Fibroblast of lung (primary cell): ENCODE results near the gene TBC1D9. TPM values are rescaled to one million over a fixed set of nuclear protein-coding genes. Genes with fewer than 3 reads are reported as not detected.
A peak's percentile ranks its signal among the peaks of the same experiment; 100 is the strongest.

ENCODE experiments used
- DNase-seq, 2 donors: peaks; one replicate each; pipeline versions ENCODE4 v3.0.0 to v3.0.0-alpha.2; 2010; ENCODE audit warnings: low read depth in 2 of 2
- H2AFZ ChIP-seq: 2 replicates; pipeline ENCODE4 v1.5.1; 2012; ENCODE audit warnings: low read length, control low read depth, inconsistent platforms
- H3K27ac ChIP-seq: 2 replicates; pipeline ENCODE4 v1.5.1; 2011; ENCODE audit warnings: low read length, control low read depth; ENCODE audit not compliant: insufficient read depth
- H3K27me3 ChIP-seq: 2 replicates; pipeline ENCODE4 v1.5.1; 2011; ENCODE audit warnings: mild to moderate bottlenecking, low read length; ENCODE audit not compliant: control insufficient read depth, insufficient read depth
- H3K36me3 ChIP-seq: 2 replicates; pipeline ENCODE4 v1.5.1; 2011; ENCODE audit warnings: low read length; ENCODE audit not compliant: control insufficient read depth, insufficient read depth
- H3K4me1 ChIP-seq: 2 replicates; pipeline ENCODE4 v1.5.1; 2011; ENCODE audit warnings: low read length; ENCODE audit not compliant: control insufficient read depth, insufficient read depth; ENCODE audit errors: extremely low read depth
- H3K4me2 ChIP-seq: 2 replicates; pipeline ENCODE4 v1.5.1; 2011; ENCODE audit warnings: low read length, control low read depth; ENCODE audit not compliant: insufficient read depth; ENCODE audit errors: extremely low read depth
- H3K4me3 ChIP-seq, 4 experiments: fragments of 200-600 bp in 1 of 4; sonication (generic) in 1 of 4; replicated peaks in 1 of 4; 2 replicates each; pipeline ENCODE4 v1.5.1; 2011 to 2016; ENCODE audit warnings: low read length in 4 of 4, low read depth in 3 of 4, mild to moderate bottlenecking in 3 of 4, control low read depth in 2 of 4, inconsistent platforms in 1 of 4, mixed read lengths in 1 of 4; ENCODE audit not compliant: insufficient read depth in 1 of 4; ENCODE audit errors: control extremely low read depth in 1 of 4
- H3K79me2 ChIP-seq: 2 replicates; pipeline ENCODE4 v1.5.1; 2012; ENCODE audit warnings: mild to moderate bottlenecking, low read length, inconsistent platforms; ENCODE audit not compliant: control insufficient read depth, insufficient read depth
- H3K9ac ChIP-seq: 2 replicates; pipeline ENCODE4 v1.5.1; 2011; ENCODE audit warnings: mild to moderate bottlenecking, low read length, control low read depth; ENCODE audit not compliant: insufficient read depth
- H3K9me3 ChIP-seq: 2 replicates; pipeline ENCODE4 v1.5.1; 2012; ENCODE audit warnings: low read depth, low read length; ENCODE audit not compliant: control insufficient read depth, insufficient read depth
- H4K20me1 ChIP-seq: 2 replicates; pipeline ENCODE4 v1.5.1; 2011; ENCODE audit warnings: low read length; ENCODE audit not compliant: control insufficient read depth, insufficient read depth; ENCODE audit errors: extremely low read depth
- EZH2 ChIP-seq: IDR thresholded peaks from 2 replicates; pipeline ENCODE4 v1.5.1; 2012; ENCODE audit warnings: low read length, control low read depth, mild to moderate bottlenecking; ENCODE audit errors: missing control alignments
- polyA plus RNA-seq, 2 donors: library from polyadenylated mRNA; depleted of rRNA in 1 of 2; stranded (reverse) in 1 of 2; unstranded in 1 of 2; fragments of >200 nt; gene quantifications; 2 replicates each; pipeline ENCODE4 v1.2.1, GENCODE V29; 2011 to 2012; ENCODE audit warnings: missing spikeins in 1 of 2
- total RNA-seq: library from RNA; depleted of rRNA; stranded (reverse); fragments of >200 nt; gene quantifications from 2 replicates; pipeline ENCODE4 v1.2.1, GENCODE V29; 2014
- TF ChIP-seq, protein P1 (sequence below), 2 donors: IDR thresholded peaks in 1 of 2; conservative IDR thresholded peaks in 1 of 2; 1 replicate in 1 of 2; 2 replicates in 1 of 2; pipeline ENCODE4 v1.5.1; 2011 to 2012; ENCODE audit warnings: low read length in 2 of 2, control low read depth in 1 of 2, inconsistent platforms in 1 of 2, low read depth in 1 of 2, mild to moderate bottlenecking in 1 of 2

TBC1D9 gene
- total and polyA plus RNA-seq, 2 donors (not counting 1 experiment from before 2014, with no cell fraction given), result 18.6 to 36.3 TPM

DNA sequence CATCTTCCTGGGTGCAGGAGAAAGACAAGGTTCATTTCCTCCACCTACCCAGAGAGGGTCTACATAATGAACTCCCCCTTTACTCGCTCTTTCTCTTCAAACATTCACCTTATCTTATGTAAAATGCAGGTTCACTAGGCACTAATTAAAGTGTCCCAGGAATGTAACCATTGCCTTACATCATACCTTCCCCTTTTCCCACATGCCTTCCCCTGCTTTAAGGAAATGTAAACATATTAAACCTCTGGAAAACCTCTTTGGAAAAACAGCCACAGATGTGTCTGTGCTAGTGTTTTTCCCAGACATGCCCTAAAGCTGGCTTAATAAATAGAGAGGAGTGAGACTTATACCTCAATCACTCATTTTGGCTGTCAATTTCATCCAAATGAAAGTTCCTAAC, 15.8 kb downstream of the TBC1D9 start:
- Histone ChIP-seq H3K79me2 (no peaks in the 10 kb centered on the region), H4K20me1 (no peaks in the 10 kb centered on the region)

DNA sequence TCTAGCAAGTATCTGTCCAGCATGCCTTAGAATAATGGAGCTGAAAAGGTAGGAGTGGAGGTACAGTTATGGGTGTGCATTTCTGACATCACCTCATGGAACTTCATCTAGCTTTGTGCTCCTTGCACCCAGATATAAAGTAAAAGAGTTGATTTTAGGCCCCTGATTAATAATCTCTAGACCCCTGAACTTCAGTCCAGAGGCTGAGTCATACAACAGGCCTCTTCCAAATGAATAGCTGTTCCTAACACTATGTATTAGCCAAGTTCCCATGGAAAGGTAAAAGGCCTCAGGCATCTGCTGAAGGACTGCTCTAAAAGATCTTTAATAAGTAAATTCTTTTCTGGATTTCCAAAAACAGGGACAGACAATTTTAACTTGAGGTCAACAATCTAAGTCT, 16.2 kb downstream of the TBC1D9 start:
- H3K9me3 ChIP-seq, result no peaks in the 10 kb centered on the region
- no peaks in the 10 kb centered on the region for H3K36me3 ChIP-seq
- no peaks in the 10 kb centered on the region for H4K20me1 ChIP-seq
- DNase-seq, result peak in 1 of 2 donors; percentile 24
- H3K4me2 ChIP-seq, result no peak overlapping the region
- no peaks in the 10 kb centered on the region for H3K4me1 ChIP-seq
- H2AFZ ChIP-seq, result no peak overlapping the region
- no peak for TF ChIP-seq EZH2
- TF ChIP-seq, protein P1, sequence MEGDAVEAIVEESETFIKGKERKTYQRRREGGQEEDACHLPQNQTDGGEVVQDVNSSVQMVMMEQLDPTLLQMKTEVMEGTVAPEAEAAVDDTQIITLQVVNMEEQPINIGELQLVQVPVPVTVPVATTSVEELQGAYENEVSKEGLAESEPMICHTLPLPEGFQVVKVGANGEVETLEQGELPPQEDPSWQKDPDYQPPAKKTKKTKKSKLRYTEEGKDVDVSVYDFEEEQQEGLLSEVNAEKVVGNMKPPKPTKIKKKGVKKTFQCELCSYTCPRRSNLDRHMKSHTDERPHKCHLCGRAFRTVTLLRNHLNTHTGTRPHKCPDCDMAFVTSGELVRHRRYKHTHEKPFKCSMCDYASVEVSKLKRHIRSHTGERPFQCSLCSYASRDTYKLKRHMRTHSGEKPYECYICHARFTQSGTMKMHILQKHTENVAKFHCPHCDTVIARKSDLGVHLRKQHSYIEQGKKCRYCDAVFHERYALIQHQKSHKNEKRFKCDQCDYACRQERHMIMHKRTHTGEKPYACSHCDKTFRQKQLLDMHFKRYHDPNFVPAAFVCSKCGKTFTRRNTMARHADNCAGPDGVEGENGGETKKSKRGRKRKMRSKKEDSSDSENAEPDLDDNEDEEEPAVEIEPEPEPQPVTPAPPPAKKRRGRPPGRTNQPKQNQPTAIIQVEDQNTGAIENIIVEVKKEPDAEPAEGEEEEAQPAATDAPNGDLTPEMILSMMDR (conservative IDR thresholded peaks at IDR 0.05 in 1 of 2, IDR thresholded peaks at IDR 0.05 in 1 of 2; ENCODE audit: low read depth in 1 of 2, low read length in 2 of 2), result no peak
- H3K27me3 ChIP-seq, result no peaks in the 10 kb centered on the region
- no peaks in the 10 kb centered on the region for H3K79me2 ChIP-seq
- no peak overlapping the region for H3K4me3 ChIP-seq
- H3K27ac ChIP-seq, result no peak overlapping the region
- H3K9ac ChIP-seq, result no peak overlapping the region

More for the DNA sequence above, 15.8 kb downstream of the TBC1D9 start:
- H3K4me1 ChIP-seq, result no peaks in the 10 kb centered on the region
- H3K4me3 ChIP-seq, result no peak overlapping the region
- H2AFZ ChIP-seq, result no peak overlapping the region
- H3K27ac ChIP-seq, result no peak overlapping the region
- H3K9ac ChIP-seq, result no peak overlapping the region
- no peaks in the 10 kb centered on the region for H3K9me3 ChIP-seq
- TF ChIP-seq, protein P1 (conservative IDR thresholded peaks at IDR 0.05 in 1 of 2, IDR thresholded peaks at IDR 0.05 in 1 of 2; ENCODE audit: low read depth in 1 of 2, low read length in 2 of 2), result no peak
- TF ChIP-seq EZH2, result no peak
- H3K27me3 ChIP-seq, result no peaks in the 10 kb centered on the region
- DNase-seq, result no peak
- no peak overlapping the region for H3K4me2 ChIP-seq
- H3K36me3 ChIP-seq, result no peaks in the 10 kb centered on the region

DNA sequence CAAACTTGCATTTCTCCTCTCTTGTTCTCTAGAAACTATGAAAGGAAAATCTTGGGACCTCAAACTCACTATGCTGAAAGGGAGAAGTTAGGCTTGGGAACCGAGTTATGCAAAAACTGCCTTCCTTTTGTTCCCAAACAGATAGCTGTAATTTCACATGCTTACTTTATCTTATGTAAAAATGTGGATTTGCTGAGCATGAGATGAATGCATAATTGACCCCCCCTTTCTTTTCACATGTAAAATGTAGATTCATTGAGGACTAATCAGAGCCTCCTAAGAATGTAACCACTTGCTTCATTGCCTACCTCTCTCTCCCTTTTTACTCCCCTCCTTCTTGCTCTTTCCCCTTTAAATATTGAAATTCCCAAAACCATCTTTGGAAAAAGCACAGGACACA, 18.0 kb downstream of the TBC1D9 start:
- Histone ChIP-seq H3K4me3 (no peak overlapping the region), H3K79me2 (no peaks in the 10 kb centered on the region), H3K27me3 (no peaks in the 10 kb centered on the region), H3K27ac (no peak overlapping the region), H4K20me1 (no peaks in the 10 kb centered on the region), H3K4me1 (no peaks in the 10 kb centered on the region), H3K36me3 (no peaks in the 10 kb centered on the region), H3K9me3 (no peaks in the 10 kb centered on the region), H2AFZ (no peak overlapping the region), H3K9ac (no peak overlapping the region), H3K4me2 (no peak overlapping the region)
- TF ChIP-seq EZH2, result no peak
- TF ChIP-seq, protein P1 (conservative IDR thresholded peaks at IDR 0.05 in 1 of 2, IDR thresholded peaks at IDR 0.05 in 1 of 2; ENCODE audit: low read depth in 1 of 2, low read length in 2 of 2), result no peak
- no peak for DNase-seq
